GM18907 (cell line): Measurements from ENCODE around the gene PSMF1.
"Not testable (repeated sequence)": the region's sequence is repeated elsewhere in the genome, so short reads cannot be mapped to it uniquely, and the experiment has no call there.

Experiments used
- ATAC-seq: cut with Tn5 transposase; IDR thresholded peaks from one replicate; pipeline ENCODE4 v1.9.1; 2021; ENCODE audit warnings: mild to moderate bottlenecking, moderate library complexity; ENCODE audit not compliant: unreplicated experiment

PSMF1 gene

DNA sequence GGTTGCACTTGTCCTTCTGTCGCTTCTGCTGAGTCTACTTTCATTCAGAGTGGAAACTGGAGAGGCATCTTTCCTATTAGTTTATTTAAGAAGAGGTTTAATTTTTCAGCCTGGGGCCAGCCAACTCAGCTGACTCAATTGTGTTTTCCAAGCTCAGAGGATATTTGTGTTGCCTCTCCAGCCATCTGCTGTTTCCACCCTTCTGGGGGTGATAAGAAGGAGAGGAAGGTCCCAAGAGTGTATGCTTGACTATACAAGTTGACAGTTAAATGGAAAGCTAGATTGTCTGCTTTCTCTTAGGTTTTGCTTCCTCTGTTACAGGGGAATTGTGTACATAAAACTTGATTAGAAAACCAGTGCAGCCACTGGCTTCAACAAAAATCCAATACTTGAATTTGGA, 3.0 kb downstream of the PSMF1 start:
- no peak for ATAC-seq

DNA sequence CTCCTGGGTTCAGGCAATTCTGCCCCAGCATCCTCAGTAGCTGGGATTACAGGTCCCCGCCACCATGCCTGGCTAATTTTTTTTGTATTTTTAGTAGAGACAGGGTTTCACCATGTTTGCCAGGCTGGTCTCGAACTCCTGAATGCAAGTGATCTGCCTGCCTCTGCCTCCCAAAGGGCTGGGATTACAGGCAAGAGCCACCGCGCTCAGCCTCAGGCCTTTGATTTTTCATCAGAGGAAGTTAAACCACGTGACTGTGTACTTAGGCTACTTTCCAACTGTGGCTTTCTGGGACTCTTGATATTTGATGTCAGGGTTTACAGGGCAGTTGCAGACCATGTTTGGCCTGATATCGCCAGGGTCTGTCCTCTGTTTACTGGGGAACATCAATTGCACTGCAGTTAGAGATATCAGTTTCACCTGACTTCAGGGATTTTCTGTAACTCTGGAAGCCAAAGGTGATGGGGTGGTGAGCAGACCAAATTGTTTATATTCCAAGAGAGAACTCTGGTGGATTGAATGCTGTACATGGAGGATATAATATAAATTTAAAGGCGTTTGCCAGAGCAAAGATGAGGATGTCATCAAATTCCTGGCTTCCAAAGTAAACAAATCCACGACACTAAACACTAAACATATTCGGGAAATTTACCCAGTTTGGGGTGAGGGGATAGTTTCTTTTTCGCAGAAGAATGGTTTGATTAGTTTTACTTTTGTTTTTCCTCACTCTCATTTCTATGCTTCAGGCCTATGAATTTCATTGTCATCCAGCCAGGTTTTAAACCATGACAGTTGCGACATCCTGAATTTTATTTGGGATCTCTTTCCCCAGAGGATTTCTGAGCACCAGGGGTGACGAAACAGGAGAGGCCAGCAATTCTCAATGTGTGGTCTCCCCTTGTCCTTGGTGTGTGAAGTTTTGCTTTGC, 4.2 kb downstream of the PSMF1 start:
- no peak for ATAC-seq

DNA sequence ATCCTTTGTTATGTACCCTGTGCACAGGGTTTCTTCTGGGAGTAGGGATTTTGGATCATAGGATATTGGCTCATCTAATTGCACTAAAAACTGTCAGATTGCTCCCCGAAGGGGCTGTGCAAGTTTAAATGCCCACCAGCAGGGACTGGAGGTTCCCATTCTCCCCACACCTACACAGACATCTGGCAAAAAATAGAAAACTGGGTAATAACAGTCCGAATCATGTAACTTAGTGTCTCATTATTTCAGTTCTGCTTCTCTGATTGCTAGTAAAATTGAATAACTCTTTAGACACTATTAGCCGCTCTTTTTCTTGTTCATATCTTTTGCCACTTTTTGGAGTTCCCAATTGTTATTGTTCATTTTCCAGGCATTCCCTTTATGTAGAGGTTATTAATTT, 5.3 kb downstream of the PSMF1 start:
- no peak for ATAC-seq

DNA sequence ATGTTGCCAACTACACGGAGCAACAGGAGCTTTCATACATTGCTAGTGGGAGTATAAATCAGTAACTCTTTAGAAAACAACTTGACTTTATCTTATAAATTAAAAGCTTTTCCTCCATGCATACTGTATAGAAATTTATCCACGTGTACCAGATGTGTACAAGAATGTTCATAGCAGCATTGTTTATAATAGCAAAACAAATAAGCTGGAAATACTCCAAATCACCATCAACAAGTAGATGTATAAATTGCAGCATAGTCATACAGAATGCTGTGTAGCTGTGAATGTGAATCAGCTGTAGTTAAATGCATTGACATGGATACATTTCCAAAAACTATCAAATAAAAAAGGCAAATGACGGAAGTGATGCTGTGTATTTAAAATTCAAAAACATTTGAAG, 6.0 kb downstream of the PSMF1 start:
- ATAC-seq: no peak

DNA sequence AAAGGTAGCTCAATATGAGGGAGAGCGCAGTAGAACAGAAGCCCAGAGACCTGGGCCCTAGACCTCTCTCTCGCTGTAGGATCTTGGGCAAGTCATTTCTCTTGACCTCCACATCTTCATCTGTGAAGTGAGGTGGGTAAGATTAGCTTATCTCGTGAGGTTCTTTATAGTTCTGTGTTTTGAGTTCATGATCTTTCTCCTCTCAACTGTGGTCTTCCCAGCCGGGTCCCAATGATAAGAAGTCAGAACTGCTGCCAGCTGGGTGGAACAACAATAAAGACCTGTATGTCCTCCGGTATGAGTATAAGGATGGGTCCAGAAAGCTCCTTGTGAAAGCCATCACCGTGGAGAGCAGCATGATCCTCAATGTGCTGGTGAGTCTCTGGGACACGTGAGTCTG, 6.9 kb downstream of the PSMF1 start:
- ATAC-seq: no peak

DNA sequence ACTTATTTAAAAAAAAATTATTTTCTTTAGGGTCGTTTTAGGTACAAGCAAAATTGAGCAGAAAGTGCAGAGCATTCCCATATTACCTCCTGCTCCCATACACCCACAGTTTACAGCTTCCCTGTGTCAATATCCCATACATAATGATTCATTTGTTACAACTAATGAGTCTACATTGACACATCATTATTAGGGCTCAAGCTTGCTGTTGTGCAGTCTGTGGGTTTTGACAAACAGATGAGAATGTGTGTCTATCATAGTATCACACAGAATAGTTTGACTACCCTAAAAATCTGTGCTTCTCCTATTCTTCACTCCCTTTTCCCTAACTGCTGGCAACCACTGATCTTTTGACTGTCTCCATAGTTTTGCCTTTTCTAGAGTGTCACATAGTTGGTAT, 9.4 kb downstream of the PSMF1 start:
- ATAC-seq: no peak

DNA sequence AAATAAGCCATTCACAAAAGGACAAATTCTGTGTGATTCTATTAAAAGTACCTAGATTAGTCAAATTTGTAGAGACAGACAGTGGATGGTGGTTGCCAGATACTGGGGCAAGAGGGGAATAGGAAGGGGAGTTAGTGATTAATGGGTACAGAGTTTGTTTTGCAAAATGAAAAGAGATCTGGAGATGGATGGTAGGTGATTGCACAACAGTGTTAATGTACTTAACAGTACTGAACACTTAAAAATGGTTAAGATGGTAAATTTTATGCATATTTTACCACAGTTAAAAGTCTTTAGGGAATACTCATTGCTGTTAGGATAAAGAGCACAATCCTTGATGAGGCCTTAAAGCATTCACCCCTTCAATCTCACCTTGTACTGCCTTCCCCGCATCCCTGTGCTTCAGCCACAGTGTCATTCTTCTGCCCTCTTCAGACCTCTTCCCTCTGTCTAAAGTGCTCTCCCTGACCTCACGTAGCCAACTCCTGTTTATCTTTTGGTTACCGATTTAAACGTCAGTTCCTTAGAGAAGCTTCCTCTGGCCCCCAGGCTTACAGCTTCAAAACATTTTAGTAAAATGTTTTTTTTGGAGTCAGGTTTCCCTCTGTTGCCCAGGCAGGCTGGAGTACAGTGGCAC, 11.8 kb downstream of the PSMF1 start:
- ATAC-seq: no peak

DNA sequence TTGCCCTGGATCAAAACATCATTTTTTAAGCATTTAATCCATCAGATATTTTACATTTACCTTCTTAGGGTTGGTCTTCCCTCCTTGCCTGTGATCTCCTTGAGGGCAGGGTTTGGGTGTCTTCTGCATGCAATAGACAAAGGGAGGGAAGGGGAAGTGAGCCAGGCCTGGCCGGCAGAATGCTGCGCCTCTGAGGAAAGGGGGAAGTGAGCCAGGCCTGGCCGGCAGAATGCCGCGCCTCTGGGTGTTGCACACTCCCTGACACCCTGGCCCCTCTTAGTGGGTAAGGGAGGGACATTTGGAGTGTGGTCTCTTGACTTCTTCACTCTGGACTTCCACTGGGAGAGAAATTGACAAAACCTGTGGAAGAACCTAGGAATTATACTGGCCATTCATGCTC, 12.4 kb downstream of the PSMF1 start:
- no peak for ATAC-seq

DNA sequence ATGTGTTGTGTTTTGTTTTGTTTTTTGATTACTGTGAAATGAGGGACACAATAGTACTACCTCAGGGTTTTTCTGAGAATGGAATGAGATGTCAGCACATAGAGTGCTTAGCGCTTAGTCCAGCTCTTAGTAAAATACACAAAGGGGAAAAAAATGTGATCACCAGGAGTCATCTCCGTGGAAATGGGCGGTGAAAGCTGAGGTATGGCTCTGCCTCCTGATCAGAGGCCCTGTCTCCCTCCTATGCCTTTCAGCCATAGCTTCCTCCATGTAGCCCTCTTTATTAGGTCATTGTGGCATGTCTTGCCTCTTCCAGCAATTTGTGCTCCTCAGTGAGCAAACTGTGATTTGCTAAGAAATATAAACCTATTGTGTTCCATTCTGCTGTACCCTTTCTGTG, 13.0 kb downstream of the PSMF1 start:
- ATAC-seq: no peak

DNA sequence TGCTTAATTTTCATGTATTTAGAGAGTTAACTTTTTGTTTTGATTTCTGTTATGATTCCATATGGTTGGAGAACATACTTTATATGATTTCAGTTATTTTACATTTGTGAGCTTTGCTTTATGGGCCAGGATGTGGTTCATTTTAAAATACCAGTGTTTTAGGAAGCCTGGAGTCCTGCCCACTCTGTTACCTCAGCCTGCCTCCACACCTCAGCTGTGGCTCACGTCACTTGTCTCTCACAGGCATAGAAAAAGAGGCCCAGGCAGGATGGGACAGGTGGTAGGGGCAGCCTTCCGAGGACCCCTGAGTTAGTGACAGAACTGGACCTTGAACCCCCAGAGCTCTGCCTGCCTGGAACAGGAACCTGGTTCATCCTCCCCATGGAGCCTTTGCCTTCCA, 16.0 kb downstream of the PSMF1 start:
- ATAC-seq: no peak

DNA sequence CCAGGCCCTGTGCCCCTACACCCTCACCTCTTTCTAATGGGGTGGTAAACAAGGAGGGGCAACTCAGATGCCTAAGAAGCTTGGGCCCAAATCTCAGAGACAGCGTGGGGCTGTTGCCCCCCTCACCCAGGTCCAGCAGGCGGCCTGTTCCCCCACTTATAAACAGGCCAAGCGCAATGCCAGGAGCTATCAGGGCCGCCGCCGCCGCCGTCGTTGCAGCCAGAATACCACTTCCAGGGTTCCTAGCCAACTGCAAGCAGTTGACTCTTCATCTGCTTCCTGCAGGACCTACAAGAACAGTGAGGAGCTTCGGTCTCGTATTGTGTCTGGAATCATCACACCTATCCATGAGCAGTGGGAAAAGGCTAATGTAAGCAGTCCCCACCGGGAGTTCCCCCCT, 16.4 kb downstream of the PSMF1 start:
- ATAC-seq: no peak

DNA sequence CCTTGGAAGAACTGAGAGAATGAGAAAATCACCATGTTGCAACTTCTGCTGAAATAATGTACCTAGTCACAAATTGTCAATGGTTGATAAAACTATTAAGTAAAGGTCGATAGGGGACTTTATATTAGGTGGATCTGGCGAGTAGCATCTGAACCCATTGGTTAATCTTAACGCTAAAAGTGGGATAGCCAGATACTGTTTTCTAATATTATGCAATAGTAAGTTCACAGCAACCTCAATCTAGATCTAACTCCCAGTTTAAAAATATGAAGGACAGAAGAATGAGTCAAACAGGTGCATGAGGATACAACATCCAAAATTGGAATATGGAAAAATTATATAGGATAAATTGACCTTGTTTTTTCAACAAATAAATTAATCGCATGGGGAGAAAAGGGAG, 18.8 kb downstream of the PSMF1 start:
- ATAC-seq: no peak

DNA sequence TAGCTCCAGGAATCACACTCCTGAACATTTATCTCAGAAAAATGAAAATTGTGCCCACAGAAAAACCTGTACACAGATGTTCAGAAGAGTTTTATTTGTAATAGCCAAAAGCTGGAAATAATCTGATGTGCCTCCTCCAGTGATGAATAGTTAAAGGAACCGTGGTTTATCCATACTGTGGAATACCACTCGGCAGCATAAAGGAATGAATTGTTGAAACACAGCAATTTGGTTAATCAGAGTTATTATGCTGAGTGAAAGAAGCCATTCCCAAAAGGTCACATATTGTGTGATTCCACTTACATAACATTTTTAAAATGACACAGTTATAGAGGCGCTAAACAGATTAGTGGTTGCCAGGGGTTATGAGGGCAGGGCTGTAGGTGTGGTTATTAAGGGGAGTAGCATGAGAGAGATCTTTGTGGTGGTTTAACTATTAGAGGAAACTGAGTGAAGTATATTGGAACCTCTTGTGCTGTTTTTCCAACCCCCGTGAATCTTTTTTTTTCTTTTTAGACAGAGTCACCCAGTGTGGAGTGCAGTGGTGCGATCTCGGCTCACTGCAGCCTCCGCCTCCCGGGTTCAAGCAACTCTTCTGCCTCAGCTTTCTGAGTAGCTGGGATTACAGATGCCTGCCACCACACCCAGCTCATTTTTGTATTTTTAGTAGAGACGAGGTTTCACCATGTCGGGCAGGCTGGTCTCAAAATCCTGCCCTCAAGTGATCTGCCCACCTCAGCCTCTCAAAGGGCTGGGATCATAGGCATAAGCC, 26.2 kb downstream of the PSMF1 start:
- ATAC-seq: no peak

DNA sequence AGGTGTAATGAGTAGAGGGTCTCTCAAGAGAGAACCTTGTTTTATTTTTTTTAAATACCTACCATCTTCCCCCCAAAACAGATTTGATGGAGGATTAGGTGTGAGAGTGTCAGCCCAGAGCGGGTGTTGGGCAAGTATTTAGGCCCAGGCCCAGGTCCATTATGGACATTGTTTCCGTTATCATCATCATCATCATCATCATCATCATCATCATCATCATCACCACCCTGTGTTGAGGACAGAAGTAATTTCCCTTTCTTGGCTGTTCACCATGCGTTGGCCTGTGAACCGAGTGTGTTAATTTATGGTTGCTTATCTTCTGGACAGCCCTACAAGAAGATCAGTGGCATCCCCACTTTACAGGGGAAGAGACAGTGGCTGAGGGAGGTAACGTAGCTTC, 28.6 kb downstream of the PSMF1 start:
- ATAC-seq: no peak

DNA sequence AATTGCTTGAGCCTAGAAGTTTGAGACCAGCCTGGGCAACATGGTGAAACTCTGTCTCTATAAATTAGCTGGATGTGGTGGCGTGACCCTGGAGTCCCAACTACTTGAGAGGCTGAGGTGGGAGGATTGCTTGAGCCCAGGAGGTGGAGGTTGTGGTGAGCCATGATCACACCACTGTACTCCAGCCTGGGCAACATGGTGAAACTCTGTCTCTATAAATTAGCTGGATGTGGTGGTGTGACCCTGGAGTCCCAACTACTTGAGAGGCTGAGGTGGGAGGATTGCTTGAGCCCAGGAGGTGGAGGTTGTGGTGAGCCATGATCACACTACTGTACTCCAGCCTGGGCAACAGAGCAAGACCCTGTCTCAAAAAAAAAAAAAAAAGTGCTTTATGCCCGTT, 31.4 kb downstream of the PSMF1 start:
- ATAC-seq: not testable (repeated sequence)

DNA sequence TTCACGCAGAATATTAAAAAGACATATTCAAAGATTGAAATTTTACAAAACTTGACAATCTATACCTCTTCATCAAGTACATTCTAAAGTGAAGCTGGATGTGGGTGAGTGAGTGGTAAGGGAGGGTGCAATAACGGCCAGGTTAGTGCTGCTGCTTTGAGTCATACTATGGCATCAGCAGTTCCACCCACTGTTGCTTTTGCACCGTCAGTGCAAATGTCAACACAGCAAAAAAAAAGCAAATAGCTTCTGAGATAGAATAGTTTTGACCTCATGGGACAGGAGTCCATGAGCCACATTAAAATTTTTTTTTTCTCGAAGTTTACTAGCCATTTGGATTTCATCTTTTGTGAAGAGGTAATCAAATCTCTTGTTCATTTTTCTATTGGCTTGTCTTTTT, 31.8 kb downstream of the PSMF1 start:
- ATAC-seq: no peak

DNA sequence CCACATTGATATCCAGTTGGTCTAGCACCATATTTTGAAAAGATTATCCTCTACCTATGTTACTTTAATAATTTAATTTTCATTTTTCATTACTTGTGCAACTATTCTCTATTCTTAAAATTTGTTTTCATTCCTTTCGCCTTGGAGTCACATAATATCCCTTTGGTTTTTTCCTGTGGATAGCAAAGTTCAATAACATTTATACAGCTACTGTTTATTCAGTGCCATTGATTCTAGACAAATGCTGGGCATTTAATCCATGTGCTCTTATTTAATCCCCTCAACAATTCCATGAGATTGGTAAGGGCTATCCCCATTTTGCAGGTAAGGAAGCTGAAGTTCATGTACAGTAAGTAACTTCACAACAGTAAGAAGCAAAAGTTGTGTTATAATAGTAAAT, 32.6 kb downstream of the PSMF1 start:
- no peak for ATAC-seq

DNA sequence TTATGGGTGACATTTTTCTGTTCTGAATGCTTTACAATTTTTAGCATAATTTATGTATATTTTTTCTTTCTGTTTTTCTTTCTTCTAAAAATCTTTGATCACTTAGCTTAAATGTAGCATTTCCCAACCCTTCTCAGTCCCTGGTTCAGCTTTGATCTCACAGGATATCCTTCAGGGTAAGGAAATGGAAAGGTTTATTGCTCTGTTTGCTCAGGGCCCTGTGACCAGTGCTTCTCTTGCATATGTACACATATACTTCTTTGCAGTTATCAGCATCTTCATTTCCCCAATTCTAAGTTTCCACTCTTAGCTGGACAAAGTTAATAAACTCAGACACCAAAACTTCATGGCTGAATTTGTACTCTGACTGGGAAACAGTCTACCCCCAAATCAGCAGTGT, 35.8 kb downstream of the PSMF1 start:
- no peak for ATAC-seq

DNA sequence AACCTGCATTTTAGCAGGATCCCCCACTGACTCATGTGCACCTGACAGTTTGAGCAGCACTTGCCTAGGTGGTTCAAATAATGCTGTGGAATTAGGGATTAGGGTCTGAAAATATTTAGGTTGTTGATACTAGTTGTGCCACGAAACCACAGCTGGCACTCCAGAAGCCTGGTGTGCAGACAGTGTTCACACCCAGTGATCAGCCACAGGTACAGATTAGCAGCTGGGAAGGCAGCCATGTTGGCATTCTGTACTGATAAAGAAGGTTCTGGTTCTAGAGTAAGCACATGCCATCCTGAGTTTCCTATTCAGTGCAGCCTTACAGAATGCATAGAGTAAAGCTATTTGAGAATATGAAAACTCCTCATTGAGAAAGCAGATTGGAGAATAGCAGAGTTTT, 36.3 kb downstream of the PSMF1 start:
- ATAC-seq: no peak

DNA sequence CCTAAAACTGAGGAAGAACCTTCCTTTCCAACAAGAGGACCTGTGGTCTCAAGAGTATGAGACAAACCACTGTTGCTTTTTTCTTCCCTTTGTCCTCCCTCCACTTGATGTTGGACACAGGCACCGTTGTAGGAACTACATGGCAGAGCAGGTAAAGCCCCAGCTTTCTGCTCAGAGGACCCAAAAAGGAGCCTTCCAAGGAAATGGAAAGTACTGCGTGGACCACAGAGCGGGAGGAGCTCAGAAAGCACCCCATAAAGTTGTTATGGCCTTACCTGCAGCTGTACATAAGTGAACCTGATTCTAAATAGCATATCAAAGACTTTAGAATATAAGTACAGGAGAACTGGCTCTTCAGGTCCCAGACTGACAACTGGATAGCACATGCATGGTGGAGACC, 36.9 kb downstream of the PSMF1 start:
- no peak for ATAC-seq

DNA sequence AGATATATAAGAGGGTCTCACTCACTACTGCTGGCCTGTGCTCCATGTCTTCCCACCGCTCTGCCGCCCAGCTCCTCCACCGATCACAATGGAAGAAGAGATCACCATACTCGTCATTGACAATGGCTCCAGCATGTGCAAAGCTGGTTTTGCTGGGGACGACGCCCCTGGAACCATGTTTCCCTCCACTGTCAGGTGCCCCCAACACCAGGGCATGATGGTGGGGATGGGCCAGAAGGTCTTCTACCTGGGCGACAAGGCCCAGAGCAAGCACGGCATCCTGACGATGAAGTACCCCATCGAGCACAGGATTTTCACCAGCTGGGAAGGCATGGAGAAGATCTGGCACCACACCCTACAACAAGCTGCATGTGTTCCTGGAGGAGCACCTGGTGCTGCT, 42.1 kb downstream of the PSMF1 start:
- no peak for ATAC-seq

DNA sequence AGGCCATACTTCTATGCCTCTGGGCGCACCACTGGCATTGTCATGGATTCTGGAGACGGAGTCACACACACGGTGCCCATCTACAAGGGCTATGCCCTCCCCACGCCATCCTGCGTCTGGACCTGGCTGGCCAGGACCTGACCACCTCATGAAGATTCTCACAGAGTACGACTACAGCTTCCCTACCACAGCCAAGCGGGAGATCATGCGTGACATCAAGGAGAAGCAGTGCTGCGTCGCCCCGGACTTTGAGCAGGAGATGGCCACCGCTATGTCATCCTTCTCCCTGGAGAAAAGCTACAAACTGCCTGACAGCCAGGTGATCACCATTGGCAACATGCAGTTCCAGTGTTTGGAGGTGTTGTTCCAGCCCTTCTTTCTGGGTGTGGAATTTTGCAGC, 42.6 kb downstream of the PSMF1 start:
- ATAC-seq: no peak
